ENCODE results near the gene HDAC1.
"Not testable (repeated sequence)": the region's sequence is repeated elsewhere in the genome, so short reads cannot be mapped to it uniquely, and the experiment has no call there.

The HDAC1 gene

GRCh38 chr1:32276032-32276782 lies 15.7 kb upstream of the HDAC1 start:
- H3K27ac ChIP-seq = no peak overlapping the region
- TF ChIP-seq CTCF (conservative IDR thresholded peaks at IDR 0.05) = no peak

GRCh38 chr1:32284777-32285176 lies 7.1 kb upstream of the HDAC1 start:
- not testable (repeated sequence) for H3K27ac ChIP-seq

GRCh38 chr1:32285658-32286057 lies 6.2 kb upstream of the HDAC1 start:
- no peak overlapping the region for H3K27ac ChIP-seq
- no peak for TF ChIP-seq CTCF (conservative IDR thresholded peaks at IDR 0.05)

- no peak overlapping the region for H3K27ac ChIP-seq
- no peak for TF ChIP-seq CTCF (conservative IDR thresholded peaks at IDR 0.05)
Observed at GRCh38 chr1:32286763-32287162, 5.1 kb upstream of the HDAC1 start.

- peak overlapping the region; percentile 87 for H3K27ac ChIP-seq
- TF ChIP-seq CTCF (conservative IDR thresholded peaks at IDR 0.05) = no peak
Observed at GRCh38 chr1:32289256-32289655, 2.6 kb upstream of the HDAC1 start.

- peak overlapping the region; percentile 87 for H3K27ac ChIP-seq
- no peak for TF ChIP-seq CTCF (conservative IDR thresholded peaks at IDR 0.05)
Observed at GRCh38 chr1:32291145-32291707, 657 bp upstream of the HDAC1 start.

GRCh38 chr1:32298211-32298610 lies 6.3 kb downstream of the HDAC1 start:
- H3K27ac ChIP-seq = not testable (repeated sequence)

- 0 out of 2 replicates have a peak overlapping the region, but pooled peaks have one; percentile 10 for H3K27ac ChIP-seq
- no peak for TF ChIP-seq CTCF (conservative IDR thresholded peaks at IDR 0.05)
Observed at GRCh38 chr1:32299327-32299726, 7.4 kb downstream of the HDAC1 start.
